Right cardiac atrium (tissue), 5 donors: ENCODE data around the gene GALT. TPM values are rescaled to one million over a fixed set of nuclear protein-coding genes. Genes with fewer than 3 reads are reported as not detected.

Experiments used
- ATAC-seq, 2 donors: fragments of 200-7000 bp; cut with Tn5 transposase; one replicate each; pipeline versions ENCODE4 v1.8.0 to v1.9.1; 2020; ENCODE audit warnings: moderate library complexity in 2 of 2, mild to moderate bottlenecking in 1 of 2
- DNase-seq, 3 donors: peaks; one replicate each; pipeline ENCODE4 v3.0.0-alpha.2; 2020
- H3K27ac ChIP-seq: one replicate; pipeline ENCODE4 v1.5.1; 2013; ENCODE audit warnings: mild to moderate bottlenecking, low read length, control low read depth, moderate library complexity
- H3K27me3 ChIP-seq: one replicate; pipeline ENCODE4 v1.6.1; 2013; ENCODE audit not compliant: control insufficient read depth, insufficient read depth
- H3K4me1 ChIP-seq: one replicate; pipeline ENCODE4 v1.6.1; 2013; ENCODE audit warnings: low read length; ENCODE audit not compliant: control insufficient read depth, insufficient read depth
- H3K4me3 ChIP-seq: one replicate; pipeline ENCODE4 v1.5.1; 2013; ENCODE audit warnings: low read length, control low read depth
- H3K9me3 ChIP-seq: one replicate; pipeline ENCODE4 v1.6.1; 2013; ENCODE audit warnings: low read length; ENCODE audit not compliant: control insufficient read depth
- WGBS: extraction: QIAGEN DNeasy Blood & Tissue Kit; methylation state at CpG from one replicate; pipeline ENCODE4 v1.1.7; 2013; 5-methylcytosine and 5-hydroxymethylcytosine counted together
- intact Hi-C, 4 donors: fragments of 100-400 bp; cut with DNase I; formaldehyde crosslinking; loops; one replicate each; pipeline versions ENCODE4 v1.11.0 to v1.14.0; 2022 to 2023
- polyA plus RNA-seq: library from polyadenylated mRNA; stranded (reverse); fragments of 200-250 nt; gene quantifications from one replicate; pipeline ENCODE4 v1.2.3, GENCODE V29; 2013
- total RNA-seq, 4 donors: library from RNA; stranded (reverse); fragmentation: NEBNext Ultra II Directional; extraction: Animal tissue kit (Norgen Biotek cat#: 25700); gene quantifications; one replicate each; pipeline ENCODE4 v1.2.1, GENCODE V29; 2021
- donor health status: healthy with polysubstance abuse.
- donor health status: DM: no; HTN: yes; CAD: no.
- donor health status: DM: no; HTN: no; CAD: no.
- donor health status: DM: no; HTN: yes; CAD: no; lungs with severe emphysema.
- donor health status: DM: yes; HTN: yes; CAD: no.

The GALT gene
- total and polyA plus RNA-seq, 5 donors: 37.3 to 71.2 (median 65.7) TPM

DNA sequence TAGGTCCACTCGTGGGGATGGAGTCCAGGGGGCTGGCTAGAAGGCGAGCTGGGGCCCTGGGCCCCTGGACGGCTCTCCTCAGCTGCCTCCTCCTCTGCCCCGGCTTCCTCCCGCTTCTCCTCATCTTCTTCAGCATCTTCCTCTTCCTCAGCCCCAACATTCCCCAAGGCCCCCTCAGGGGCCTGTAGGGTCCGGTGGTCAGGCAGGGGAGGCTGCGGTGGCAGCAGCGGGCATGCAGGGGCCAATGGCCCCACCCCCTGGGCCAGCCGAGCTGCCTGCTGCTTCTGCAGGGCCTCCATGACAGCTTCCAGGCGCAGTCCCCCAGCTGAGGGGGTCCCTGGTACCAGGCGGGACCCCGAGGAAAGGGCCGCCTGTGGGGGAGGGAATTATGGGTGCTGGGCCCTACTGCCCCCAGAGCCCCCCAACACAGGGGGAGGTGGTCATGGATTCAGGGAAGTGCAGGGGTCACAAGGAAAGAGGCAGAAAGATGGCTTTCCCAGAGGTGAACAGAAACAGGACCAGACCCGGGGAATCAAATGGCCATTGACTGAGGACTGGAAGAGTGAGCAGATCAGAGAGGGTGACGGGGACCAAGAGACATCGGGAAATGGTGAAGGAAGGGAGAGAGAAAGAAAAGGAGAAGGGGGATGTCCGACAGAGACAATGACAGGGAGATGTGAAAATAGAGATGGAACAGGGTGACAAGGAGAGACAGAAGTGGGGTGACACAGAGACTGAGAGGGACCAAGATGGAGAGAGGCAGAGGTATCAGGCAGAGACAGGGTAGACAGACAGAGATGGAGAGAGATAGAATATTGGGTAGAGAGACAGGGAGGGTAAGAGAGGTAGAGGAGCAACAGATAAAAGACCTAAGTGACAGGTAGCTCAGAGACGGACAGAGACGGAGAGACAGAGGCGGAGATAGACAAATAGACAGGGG is 18.5 kb upstream of the GALT start:
- H3K4me1 ChIP-seq: no peaks in the 10 kb centered on the region
- 38% methylated on average over 20 of the region's 20 CpGs for WGBS
- intact Hi-C loops: no loop called here
- H3K27ac ChIP-seq: no peak overlapping the region
- ATAC-seq (no peak), DNase-seq (no peak)
- no peaks in the 10 kb centered on the region for H3K27me3 ChIP-seq
- H3K9me3 ChIP-seq: no peaks in the 10 kb centered on the region
- peak overlapping the region; percentile 57 for H3K4me3 ChIP-seq

- WGBS: under 1% methylated on average over 68 of the region's 69 CpGs
- peak; percentile 52 to 63 for ATAC-seq
- Histone ChIP-seq H3K27ac (no peak within 1 kb of the TSS), H3K27me3 (no peaks in the 10 kb centered on the region), H3K9me3 (no peaks in the 10 kb centered on the region), H3K4me1 (no peaks in the 10 kb centered on the region), H3K4me3 (peak within 1 kb of the TSS; percentile 57)
- DNase-seq: peak in 2 of 3 donors; percentile 69
- intact Hi-C loops: no loop called here
Measured at GRCh38 chr9:34628656-34629490, 17.6 kb upstream of the GALT start, which contains the start of gene ARID3C. ARID3C (minus strand) TSS chr9:34629066; CDS start chr9:34628014, 1,052 bp downstream.

GRCh38 chr9:34629491-34629808 is 17.0 kb upstream of the GALT start:
- no peak overlapping the region for H3K4me3 ChIP-seq
- intact Hi-C loops: no loop called here
- 29% methylated on average over 5 of the region's 5 CpGs for WGBS

GRCh38 chr9:34630402-34631154 is 15.9 kb upstream of the GALT start:
- ATAC-seq (no peak), DNase-seq (no peak)
- Histone ChIP-seq H3K27ac (no peak overlapping the region), H3K4me3 (no peak overlapping the region), H3K9me3 (no peaks in the 10 kb centered on the region), H3K27me3 (no peaks in the 10 kb centered on the region), H3K4me1 (no peaks in the 10 kb centered on the region)
- WGBS: 38% methylated on average over 5 of the region's 5 CpGs
- intact Hi-C loops: loop anchor here in 1 of 4 donors (10.0 kb wide), 1 partner anchor 74 kb away; no protein-coding TSS in a partner anchor

More at GRCh38 chr9:34629491-34629808, 17.0 kb upstream of the GALT start:
- no peak for DNase-seq
- Histone ChIP-seq H3K27me3 (no peaks in the 10 kb centered on the region), H3K9me3 (no peaks in the 10 kb centered on the region), H3K27ac (no peak overlapping the region), H3K4me1 (no peaks in the 10 kb centered on the region)
- no peak for ATAC-seq

- H3K9me3 ChIP-seq: no peaks in the 10 kb centered on the region
- intact Hi-C loops: loop anchor here in 1 of 4 donors (10.0 kb wide), 1 partner anchor 72 kb away; no protein-coding TSS in a partner anchor
- ATAC-seq: no peak
Measured at GRCh38 chr9:34633166-34633565, 13.3 kb upstream of the GALT start.

GRCh38 chr9:34633851-34634550 is 12.5 kb upstream of the GALT start:
- H3K27ac ChIP-seq: no peak overlapping the region
- H3K9me3 ChIP-seq: no peaks in the 10 kb centered on the region
- 28% methylated on average over 3 of the region's 3 CpGs for WGBS
- H3K4me1 ChIP-seq: no peaks in the 10 kb centered on the region
- intact Hi-C loops: loop anchor here in 1 of 4 donors (10.0 kb wide), 1 partner anchor 71 kb away; no protein-coding TSS in a partner anchor
- DNase-seq: peak; percentile 60 to 81 (median 81)
- ATAC-seq: peak; percentile 24
- no peaks in the 10 kb centered on the region for H3K27me3 ChIP-seq
- H3K4me3 ChIP-seq: no peak overlapping the region

More at GRCh38 chr9:34633166-34633565, 13.3 kb upstream of the GALT start:
- Histone ChIP-seq H3K27me3 (no peaks in the 10 kb centered on the region), H3K4me1 (no peaks in the 10 kb centered on the region), H3K4me3 (no peak overlapping the region), H3K27ac (no peak overlapping the region)
- DNase-seq: no peak
- WGBS: 44% methylated on average over 5 of the region's 5 CpGs

DNA sequence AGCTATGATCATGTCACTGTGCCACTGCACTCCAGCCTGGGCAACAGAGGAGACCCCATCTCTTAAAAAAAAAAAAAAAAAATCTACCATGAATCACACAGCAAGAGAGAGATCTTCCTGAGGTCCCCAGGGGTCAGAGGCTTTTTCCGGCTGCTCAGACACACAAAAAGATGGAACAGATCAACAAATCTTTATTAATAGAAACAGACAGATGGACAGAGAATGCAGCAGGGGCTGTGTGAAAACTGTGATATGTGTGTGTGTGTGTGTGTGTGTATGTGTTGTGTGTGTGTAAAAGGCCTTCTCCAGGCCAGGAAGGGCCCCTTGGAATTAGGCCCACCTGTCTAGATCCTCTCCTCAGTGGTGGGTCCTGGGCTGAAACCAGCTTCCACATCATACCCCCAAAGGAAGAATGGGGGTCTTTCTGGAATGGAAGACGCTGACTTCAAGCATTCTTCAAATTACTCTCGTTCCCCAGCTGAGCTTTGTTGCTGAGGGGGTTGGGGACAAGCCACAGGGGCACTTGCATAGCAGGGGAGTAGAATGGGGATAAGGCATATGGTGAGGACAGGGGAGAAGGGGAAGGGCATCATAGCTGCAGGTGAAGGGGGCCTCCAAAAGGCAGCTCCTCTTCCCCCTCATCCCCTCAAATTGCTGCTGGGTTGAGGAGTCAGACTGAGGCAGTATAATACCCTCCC is 11.8 kb upstream of the GALT start:
- no peak overlapping the region for H3K4me3 ChIP-seq
- H3K9me3 ChIP-seq: no peaks in the 10 kb centered on the region
- H3K4me1 ChIP-seq: no peaks in the 10 kb centered on the region
- H3K27ac ChIP-seq: no peak overlapping the region
- intact Hi-C loops: loop anchor here in 1 of 4 donors (10.0 kb wide), 1 partner anchor 70 kb away; no protein-coding TSS in a partner anchor
- DNase-seq (no peak), ATAC-seq (no peak)
- 70% methylated on average over 3 of the region's 3 CpGs for WGBS
- no peaks in the 10 kb centered on the region for H3K27me3 ChIP-seq

DNA sequence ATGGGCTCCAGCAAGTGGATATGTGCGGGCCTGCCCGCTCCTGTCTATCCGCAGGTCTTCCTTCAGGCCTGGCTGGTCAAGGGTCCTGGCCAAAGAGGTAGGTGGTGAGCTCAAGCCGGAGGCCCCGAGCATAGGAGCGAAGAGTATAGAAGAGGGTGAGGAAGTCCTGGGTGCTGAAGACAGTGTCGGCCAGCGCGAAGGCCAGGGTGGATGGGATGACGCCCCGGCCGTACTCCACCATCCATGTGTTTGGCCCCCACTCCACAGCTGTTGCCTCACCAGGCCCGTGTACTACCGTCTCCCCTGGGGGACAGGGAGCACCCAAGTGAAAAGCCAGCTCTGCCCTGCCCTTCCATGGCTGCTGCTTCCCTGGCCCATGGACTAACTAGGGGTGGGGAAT is 10.9 kb upstream of the GALT start:
- DNase-seq (peak in 1 of 3 donors; percentile 50), ATAC-seq (no peak)
- Histone ChIP-seq H3K27ac (no peak overlapping the region), H3K4me3 (no peak overlapping the region), H3K27me3 (no peaks in the 10 kb centered on the region), H3K9me3 (no peaks in the 10 kb centered on the region), H3K4me1 (no peaks in the 10 kb centered on the region)
- 91% methylated on average over 14 of the region's 14 CpGs for WGBS
- intact Hi-C loops: loop anchor here in 1 of 4 donors (10.0 kb wide), 1 partner anchor 69 kb away; no protein-coding TSS in a partner anchor

GRCh38 chr9:34636791-34637355 is 9.6 kb upstream of the GALT start:
- H3K4me3 ChIP-seq: peak overlapping the region; percentile 49
- WGBS: 8% methylated on average over 23 of the region's 23 CpGs
- H3K27ac ChIP-seq: peak overlapping the region; percentile 80
- no peaks in the 10 kb centered on the region for H3K4me1 ChIP-seq
- intact Hi-C loops: loop anchor here in 1 of 4 donors (10.0 kb wide), 1 partner anchor 68 kb away; no protein-coding TSS in a partner anchor
- ATAC-seq: no peak
- no peaks in the 10 kb centered on the region for H3K9me3 ChIP-seq
- DNase-seq: no peak
- no peaks in the 10 kb centered on the region for H3K27me3 ChIP-seq
